Measurements from ENCODE around the gene SLAMF1.

SLAMF1 gene

DNA sequence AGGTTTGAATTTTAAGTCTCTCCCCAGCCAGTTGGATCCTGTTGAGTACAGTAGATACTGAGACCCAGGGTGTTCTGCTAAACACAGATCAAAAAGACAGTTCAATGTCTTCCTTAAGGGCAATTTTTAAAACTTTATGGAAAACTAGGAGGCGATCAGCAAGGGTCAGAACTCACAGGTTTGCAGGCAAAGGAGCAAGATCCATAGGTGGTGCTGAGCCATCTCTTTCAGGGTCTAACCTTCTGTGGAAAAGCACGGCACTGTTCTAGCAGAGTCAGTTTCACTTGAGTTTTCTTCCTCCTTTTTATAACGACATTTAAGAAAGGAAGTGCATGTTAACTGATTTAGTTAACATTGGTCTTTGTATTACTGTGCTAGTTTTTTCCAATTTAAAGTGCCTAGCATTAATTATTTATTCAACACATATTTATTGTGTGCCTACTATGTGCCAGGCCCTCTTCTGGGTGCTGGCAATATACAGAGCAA lies 67.6 kb downstream of the SLAMF1 start, which contains the start of gene CD84:
Gene CD84, minus strand, starts transcription at position 281 of the 486 bp plus-strand sequence. Its CDS starts 59 bp downstream, at position 222.
- peak within 1 kb of the TSS; percentile 82 for H2AFZ ChIP-seq (ENCODE audit: low read depth, low read length)

DNA sequence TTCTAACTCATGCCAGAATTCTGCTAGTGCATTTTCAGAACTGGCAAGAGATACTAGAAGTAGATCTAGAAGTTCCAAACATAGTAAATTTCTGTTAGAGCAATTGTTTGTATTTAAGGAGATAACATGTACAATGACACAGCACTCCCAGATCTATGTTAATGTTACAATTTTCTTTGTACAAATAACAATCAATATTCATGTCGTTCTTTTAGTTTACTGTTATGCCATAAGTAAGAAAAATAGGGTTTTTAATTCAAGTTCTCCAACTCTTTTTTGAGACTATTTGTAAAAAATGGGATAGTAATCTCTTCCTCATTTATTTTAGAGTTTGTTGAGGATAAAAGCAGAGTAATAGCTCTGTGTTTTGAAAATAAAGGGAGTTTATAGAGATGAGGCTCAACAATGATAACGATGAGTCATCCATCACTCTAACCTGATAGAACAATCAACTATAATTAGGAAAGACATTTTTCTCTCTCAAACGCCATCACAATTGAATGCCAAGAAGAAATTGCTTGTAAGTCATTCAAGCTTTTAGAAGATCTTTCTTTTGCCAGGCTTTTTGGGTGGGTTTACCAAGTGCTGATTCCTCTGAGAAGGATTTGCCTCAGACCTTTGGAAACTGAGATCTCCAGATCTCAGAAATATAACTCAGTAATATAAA lies 68.2 kb downstream of the SLAMF1 start:
- no peaks in the 10 kb centered on the region for H3K27me3 ChIP-seq (ENCODE audit: low read depth, low read length)
- peak overlapping the region; percentile 82 for H2AFZ ChIP-seq (ENCODE audit: low read depth, low read length)
- no peaks in the 10 kb centered on the region for H3K79me2 ChIP-seq (ENCODE audit: low read length)
- H3K27ac ChIP-seq (ENCODE audit: low read length), result peak overlapping the region; percentile 10; the same call in 1 of the 2 replicates
- peaks cover 17% of the 10 kb centered on the region for H3K4me1 ChIP-seq (ENCODE audit: low read length)
- H3K4me3 ChIP-seq (ENCODE audit: low read length), result peak overlapping the region; percentile 57; the same call in 1 of the 2 replicates
- H3K9me3 ChIP-seq (ENCODE audit: insufficient read depth, low read length), result no peaks in the 10 kb centered on the region
- peak overlapping the region; percentile 36; the same call in 1 of the 2 replicates for H3K9ac ChIP-seq (ENCODE audit: low read length)
- no peaks in the 10 kb centered on the region for H3K36me3 ChIP-seq (replicated peaks; ENCODE audit: low read depth, low read length)
- H3K4me2 ChIP-seq (ENCODE audit: low read length), result peak overlapping the region; percentile 63
- H4K20me1 ChIP-seq (ENCODE audit: insufficient read depth, low read length), result no peaks in the 10 kb centered on the region
- no peak for TF ChIP-seq EZH2phosphoT487 (IDR thresholded peaks at IDR 0.05; ENCODE audit: low read depth)
- TF ChIP-seq, protein P1, sequence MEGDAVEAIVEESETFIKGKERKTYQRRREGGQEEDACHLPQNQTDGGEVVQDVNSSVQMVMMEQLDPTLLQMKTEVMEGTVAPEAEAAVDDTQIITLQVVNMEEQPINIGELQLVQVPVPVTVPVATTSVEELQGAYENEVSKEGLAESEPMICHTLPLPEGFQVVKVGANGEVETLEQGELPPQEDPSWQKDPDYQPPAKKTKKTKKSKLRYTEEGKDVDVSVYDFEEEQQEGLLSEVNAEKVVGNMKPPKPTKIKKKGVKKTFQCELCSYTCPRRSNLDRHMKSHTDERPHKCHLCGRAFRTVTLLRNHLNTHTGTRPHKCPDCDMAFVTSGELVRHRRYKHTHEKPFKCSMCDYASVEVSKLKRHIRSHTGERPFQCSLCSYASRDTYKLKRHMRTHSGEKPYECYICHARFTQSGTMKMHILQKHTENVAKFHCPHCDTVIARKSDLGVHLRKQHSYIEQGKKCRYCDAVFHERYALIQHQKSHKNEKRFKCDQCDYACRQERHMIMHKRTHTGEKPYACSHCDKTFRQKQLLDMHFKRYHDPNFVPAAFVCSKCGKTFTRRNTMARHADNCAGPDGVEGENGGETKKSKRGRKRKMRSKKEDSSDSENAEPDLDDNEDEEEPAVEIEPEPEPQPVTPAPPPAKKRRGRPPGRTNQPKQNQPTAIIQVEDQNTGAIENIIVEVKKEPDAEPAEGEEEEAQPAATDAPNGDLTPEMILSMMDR (IDR thresholded peaks at IDR 0.05; ENCODE audit: low read depth, low read length), result no peak

More for the DNA sequence above, 67.6 kb downstream of the SLAMF1 start, which contains the start of gene CD84:
- peaks cover 17% of the 10 kb centered on the region for H3K4me1 ChIP-seq (ENCODE audit: low read length)
- no peaks in the 10 kb centered on the region for H4K20me1 ChIP-seq (ENCODE audit: insufficient read depth, low read length)
- no peaks in the 10 kb centered on the region for H3K36me3 ChIP-seq (replicated peaks; ENCODE audit: low read depth, low read length)
- TF ChIP-seq, protein P1 (IDR thresholded peaks at IDR 0.05; ENCODE audit: low read depth, low read length), result no peak
- no peak for TF ChIP-seq EZH2phosphoT487 (IDR thresholded peaks at IDR 0.05; ENCODE audit: low read depth)
- peak within 1 kb of the TSS; percentile 57 for H3K4me3 ChIP-seq (ENCODE audit: low read length)
- H3K27me3 ChIP-seq (ENCODE audit: low read depth, low read length), result no peaks in the 10 kb centered on the region
- H3K9ac ChIP-seq (ENCODE audit: low read length), result peak within 1 kb of the TSS; percentile 36; the same call in 1 of the 2 replicates
- no peaks in the 10 kb centered on the region for H3K79me2 ChIP-seq (ENCODE audit: low read length)
- H3K9me3 ChIP-seq (ENCODE audit: insufficient read depth, low read length), result no peaks in the 10 kb centered on the region
- peak within 1 kb of the TSS; percentile 10; the same call in 1 of the 2 replicates for H3K27ac ChIP-seq (ENCODE audit: low read length)
- peak within 1 kb of the TSS; percentile 63 for H3K4me2 ChIP-seq (ENCODE audit: low read length)

DNA sequence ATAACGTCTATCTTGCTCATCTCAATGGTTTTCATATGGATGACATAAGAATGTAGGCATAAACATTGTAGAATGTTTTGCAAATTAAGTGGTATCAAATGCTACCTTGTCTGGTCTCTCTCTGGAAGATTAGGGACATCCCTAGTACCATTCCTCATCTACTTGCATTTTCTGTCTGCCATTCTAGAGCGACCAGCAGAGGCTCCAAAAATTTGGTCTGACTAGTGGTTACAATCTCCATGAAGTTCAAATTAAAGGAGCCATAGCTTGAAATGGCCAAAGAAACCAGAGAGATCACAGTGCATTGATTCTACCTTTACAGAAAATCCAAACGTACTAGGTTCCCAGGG lies 68.7 kb downstream of the SLAMF1 start:
- no peaks in the 10 kb centered on the region for H3K9me3 ChIP-seq (ENCODE audit: insufficient read depth, low read length)
- no peak overlapping the region for H3K27ac ChIP-seq (ENCODE audit: low read length)
- no peak overlapping the region for H2AFZ ChIP-seq (ENCODE audit: low read depth, low read length)
- no peaks in the 10 kb centered on the region for H3K36me3 ChIP-seq (replicated peaks; ENCODE audit: low read depth, low read length)
- H3K4me1 ChIP-seq (ENCODE audit: low read length), result peaks cover 17% of the 10 kb centered on the region
- no peaks in the 10 kb centered on the region for H3K27me3 ChIP-seq (ENCODE audit: low read depth, low read length)
- no peaks in the 10 kb centered on the region for H3K79me2 ChIP-seq (ENCODE audit: low read length)
- no peak for TF ChIP-seq EZH2phosphoT487 (IDR thresholded peaks at IDR 0.05; ENCODE audit: low read depth)
- TF ChIP-seq, protein P1 (IDR thresholded peaks at IDR 0.05; ENCODE audit: low read depth, low read length), result no peak
- H3K9ac ChIP-seq (ENCODE audit: low read length), result no peak overlapping the region
- H3K4me2 ChIP-seq (ENCODE audit: low read length), result no peak overlapping the region
- no peaks in the 10 kb centered on the region for H4K20me1 ChIP-seq (ENCODE audit: insufficient read depth, low read length)
- no peak overlapping the region for H3K4me3 ChIP-seq (ENCODE audit: low read length)

DNA sequence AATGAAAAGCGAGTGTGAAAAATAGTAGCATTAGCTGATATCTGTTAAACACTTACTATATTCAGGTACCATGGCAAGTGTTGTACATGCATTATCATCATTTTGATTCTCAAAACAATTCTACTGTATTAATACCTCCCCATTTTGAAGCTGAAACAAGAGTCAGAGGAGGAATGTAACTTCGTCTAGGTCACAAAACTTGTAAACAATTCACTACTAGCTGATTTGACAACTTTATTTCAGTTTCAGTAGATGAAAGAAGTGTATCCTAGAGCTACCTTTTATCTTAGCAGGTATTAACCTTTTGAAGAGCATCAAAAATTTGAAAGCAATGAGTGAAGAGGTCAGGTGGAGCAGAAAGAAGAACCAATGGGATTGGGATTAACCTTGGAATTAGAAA lies 69.2 kb downstream of the SLAMF1 start:
- Histone ChIP-seq H4K20me1 (ENCODE audit: insufficient read depth, low read length) (no peaks in the 10 kb centered on the region), H3K9me3 (ENCODE audit: insufficient read depth, low read length) (no peaks in the 10 kb centered on the region), H3K36me3 (replicated peaks; ENCODE audit: low read depth, low read length) (no peaks in the 10 kb centered on the region), H2AFZ (ENCODE audit: low read depth, low read length) (no peak overlapping the region), H3K79me2 (ENCODE audit: low read length) (no peaks in the 10 kb centered on the region), H3K4me2 (ENCODE audit: low read length) (no peak overlapping the region), H3K27ac (ENCODE audit: low read length) (no peak overlapping the region), H3K4me3 (ENCODE audit: low read length) (no peak overlapping the region), H3K4me1 (ENCODE audit: low read length) (peaks cover 17% of the 10 kb centered on the region), H3K9ac (ENCODE audit: low read length) (no peak overlapping the region), H3K27me3 (ENCODE audit: low read depth, low read length) (no peaks in the 10 kb centered on the region)
- no peak for TF ChIP-seq EZH2phosphoT487 (IDR thresholded peaks at IDR 0.05; ENCODE audit: low read depth)
- TF ChIP-seq, protein P1 (IDR thresholded peaks at IDR 0.05; ENCODE audit: low read depth, low read length), result no peak
